Dendritic cell treated with granulocyte-macrophage colony-stimulating factor and Interleukin-4, amounts not matched to agents 40 ng/mL and 50 ng/mL, for 4 days (primary cell): ENCODE results near the gene TMEM50A.
"Not testable (repeated sequence)": the region's sequence is repeated elsewhere in the genome, so short reads cannot be mapped to it uniquely, and the experiment has no call there.

Experiments
- H3K27ac Mint-ChIP-seq: one replicate; pipeline ENCODE4 v1.8.0; 2022; ENCODE audit warnings: mild to moderate bottlenecking, mixed read lengths
- H3K27me3 Mint-ChIP-seq: one replicate; pipeline ENCODE4 v1.8.0; 2022; ENCODE audit warnings: mild to moderate bottlenecking, mixed read lengths
- H3K36me3 Mint-ChIP-seq: one replicate; pipeline ENCODE4 v1.8.0; 2022; ENCODE audit warnings: low read depth, mixed read lengths
- H3K4me1 Mint-ChIP-seq: one replicate; pipeline ENCODE4 v1.8.0; 2022; ENCODE audit warnings: low read depth, mixed read lengths
- H3K4me3 Mint-ChIP-seq: one replicate; pipeline ENCODE4 v1.8.0; 2022; ENCODE audit warnings: mild to moderate bottlenecking, moderate library complexity, mixed read lengths
- H3K9me3 Mint-ChIP-seq: one replicate; pipeline ENCODE4 v1.8.0; 2022; ENCODE audit warnings: mixed read lengths
- intact Hi-C: fragments of 100-400 bp; cut with micrococcal nuclease; formaldehyde crosslinking; loops from one replicate; pipeline ENCODE4 v1.15.0; 2022

Gene TMEM50A

GRCh38 chr1:25388691-25389090, 50.6 kb downstream of the TMEM50A start:
- H3K4me1 Mint-ChIP-seq, H3K27me3 Mint-ChIP-seq, H3K9me3 Mint-ChIP-seq, H3K36me3 Mint-ChIP-seq, H3K27ac Mint-ChIP-seq, intact Hi-C loops, H3K4me3 Mint-ChIP-seq: not testable (repeated sequence)

GRCh38 chr1:25389721-25390120, 51.6 kb downstream of the TMEM50A start:
- H3K4me1 Mint-ChIP-seq, H3K36me3 Mint-ChIP-seq, H3K27me3 Mint-ChIP-seq, H3K4me3 Mint-ChIP-seq, H3K27ac Mint-ChIP-seq, intact Hi-C loops, H3K9me3 Mint-ChIP-seq: not testable (repeated sequence)

- Mint-ChIP-seq H3K27me3 (peaks cover 3% of the 10 kb centered on the region), H3K27ac (no peak overlapping the region), H3K4me1 (no peaks in the 10 kb centered on the region), H3K9me3 (no peaks in the 10 kb centered on the region), H3K4me3 (no peak overlapping the region), H3K36me3 (no peaks in the 10 kb centered on the region)
- intact Hi-C loops, result no loop called here
Observed at GRCh38 chr1:25392841-25393240, 54.7 kb downstream of the TMEM50A start.

- H3K27ac Mint-ChIP-seq, H3K9me3 Mint-ChIP-seq, H3K4me3 Mint-ChIP-seq, intact Hi-C loops, H3K4me1 Mint-ChIP-seq, H3K27me3 Mint-ChIP-seq, H3K36me3 Mint-ChIP-seq: not testable (repeated sequence)
Observed at GRCh38 chr1:25397549-25397948, 59.4 kb downstream of the TMEM50A start.

- H3K4me1 Mint-ChIP-seq, H3K4me3 Mint-ChIP-seq, H3K27ac Mint-ChIP-seq, H3K9me3 Mint-ChIP-seq, H3K36me3 Mint-ChIP-seq, intact Hi-C loops, H3K27me3 Mint-ChIP-seq: not testable (repeated sequence)
Observed at GRCh38 chr1:25398079-25398478, 59.9 kb downstream of the TMEM50A start.

GRCh38 chr1:25402947-25403803, 65.0 kb downstream of the TMEM50A start:
- not testable (repeated sequence) for H3K4me3 Mint-ChIP-seq

GRCh38 chr1:25405731-25406305, 67.7 kb downstream of the TMEM50A start:
- H3K9me3 Mint-ChIP-seq, result not testable (repeated sequence)

More at GRCh38 chr1:25402947-25403803, 65.0 kb downstream of the TMEM50A start:
- H3K27me3 Mint-ChIP-seq, H3K27ac Mint-ChIP-seq, H3K4me1 Mint-ChIP-seq, H3K9me3 Mint-ChIP-seq, H3K36me3 Mint-ChIP-seq: not testable (repeated sequence)
- intact Hi-C loops, result loop anchor here (5.0 to 10.0 kb wide), 2 partner anchors 82 to 119 kb away; no protein-coding TSS in a partner anchor

GRCh38 chr1:25409641-25410427, 71.7 kb downstream of the TMEM50A start:
- intact Hi-C loops, result loop anchor here (10.0 kb wide), 1 partner anchor 75 kb away; no protein-coding TSS in a partner anchor
- H3K36me3 Mint-ChIP-seq, H3K27me3 Mint-ChIP-seq, H3K9me3 Mint-ChIP-seq, H3K4me1 Mint-ChIP-seq, H3K4me3 Mint-ChIP-seq, H3K27ac Mint-ChIP-seq: not testable (repeated sequence)

More at GRCh38 chr1:25405731-25406305, 67.7 kb downstream of the TMEM50A start:
- intact Hi-C loops, result loop anchor here (10.0 kb wide), 1 partner anchor 79 kb away; no protein-coding TSS in a partner anchor
- H3K27me3 Mint-ChIP-seq, H3K36me3 Mint-ChIP-seq, H3K4me1 Mint-ChIP-seq, H3K4me3 Mint-ChIP-seq, H3K27ac Mint-ChIP-seq: not testable (repeated sequence)
